GM18498 (cell line): ENCODE results near the gene CHRDL1.
A peak's percentile ranks its signal among the peaks of the same experiment; 100 is the strongest.

ENCODE experiments used
- ATAC-seq: cut with Tn5 transposase; IDR thresholded peaks from one replicate; pipeline ENCODE4 v1.9.1; 2021; ENCODE audit warnings: mild to moderate bottlenecking, moderate library complexity; ENCODE audit not compliant: unreplicated experiment

Gene CHRDL1

GRCh38 chrX:110743679-110744340, 51.8 kb downstream of the CHRDL1 start:
- ATAC-seq: peak; percentile 85

- ATAC-seq: no peak
Measured at GRCh38 chrX:110741213-110741796, 54.3 kb downstream of the CHRDL1 start.

- no peak for ATAC-seq
Measured at GRCh38 chrX:110734894-110735541, 60.6 kb downstream of the CHRDL1 start.

GRCh38 chrX:110734271-110734670, 61.3 kb downstream of the CHRDL1 start:
- ATAC-seq: no peak

GRCh38 chrX:110733166-110733565, 62.5 kb downstream of the CHRDL1 start:
- no peak for ATAC-seq

GRCh38 chrX:110732266-110732665, 63.4 kb downstream of the CHRDL1 start:
- no peak for ATAC-seq

GRCh38 chrX:110723844-110724243, 71.8 kb downstream of the CHRDL1 start:
- ATAC-seq: no peak

GRCh38 chrX:110722135-110722534, 73.5 kb downstream of the CHRDL1 start:
- no peak for ATAC-seq

- ATAC-seq: no peak
Measured at GRCh38 chrX:110713666-110714065, 82.0 kb downstream of the CHRDL1 start.

GRCh38 chrX:110706446-110706845, 89.2 kb downstream of the CHRDL1 start:
- ATAC-seq: no peak

GRCh38 chrX:110703641-110704040, 92.0 kb downstream of the CHRDL1 start:
- ATAC-seq: no peak

GRCh38 chrX:110699109-110699508, 96.5 kb downstream of the CHRDL1 start:
- peak; percentile 35 for ATAC-seq

GRCh38 chrX:110698696-110699095, 96.9 kb downstream of the CHRDL1 start:
- ATAC-seq: peak; percentile 77

- ATAC-seq: no peak
Measured at GRCh38 chrX:110692866-110693265, 102.8 kb downstream of the CHRDL1 start.

GRCh38 chrX:110691446-110691845, 104.2 kb downstream of the CHRDL1 start:
- no peak for ATAC-seq

GRCh38 chrX:110684653-110685052, 111.0 kb downstream of the CHRDL1 start:
- ATAC-seq: no peak

GRCh38 chrX:110683925-110684324, 111.7 kb downstream of the CHRDL1 start:
- ATAC-seq: no peak

GRCh38 chrX:110678591-110678990, 117.0 kb downstream of the CHRDL1 start:
- ATAC-seq: no peak

GRCh38 chrX:110675886-110676285, 119.7 kb downstream of the CHRDL1 start:
- no peak for ATAC-seq

- ATAC-seq: peak; percentile 98
Measured at GRCh38 chrX:110671068-110671803, 124.4 kb downstream of the CHRDL1 start.

- no peak for ATAC-seq
Measured at GRCh38 chrX:110669572-110669971, 126.0 kb downstream of the CHRDL1 start.

GRCh38 chrX:110667706-110668105, 127.9 kb downstream of the CHRDL1 start:
- no peak for ATAC-seq
